NCI-H146 treated with DMSO at 0.1 percent for 48 hours (cell line): Measurements from ENCODE around the gene HAS3.
A peak's percentile ranks its signal among the peaks of the same experiment; 100 is the strongest.
"Not testable (repeated sequence)": the region's sequence is repeated elsewhere in the genome, so short reads cannot be mapped to it uniquely, and the experiment has no call there.

Source experiments
- DNase-seq: peaks from one replicate; lab custom pipeline; 2025; ENCODE audit not compliant: unreplicated experiment; lab: John Stamatoyannopoulos, UW

HAS3 gene

DNA sequence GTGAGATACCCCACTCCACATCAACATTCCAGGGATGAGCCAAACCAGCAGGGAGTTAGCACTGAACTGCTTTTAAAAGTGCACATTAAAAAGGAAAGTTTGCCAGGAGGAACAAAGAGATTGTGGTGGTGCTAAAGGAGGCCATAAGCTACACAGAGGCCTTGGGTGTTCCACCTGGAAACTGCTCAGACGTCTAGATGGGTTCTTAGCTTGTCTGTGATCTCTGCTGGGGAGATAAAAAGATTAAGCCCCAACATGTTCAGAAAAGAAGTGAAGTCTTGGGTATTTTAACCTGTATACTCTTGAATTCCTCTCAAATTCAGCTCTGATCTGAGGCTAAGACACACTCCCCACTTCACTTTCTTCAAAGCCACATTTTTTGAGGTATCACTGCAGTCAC lies 10.4 kb downstream of the HAS3 start:
- DNase-seq, result no peak

DNA sequence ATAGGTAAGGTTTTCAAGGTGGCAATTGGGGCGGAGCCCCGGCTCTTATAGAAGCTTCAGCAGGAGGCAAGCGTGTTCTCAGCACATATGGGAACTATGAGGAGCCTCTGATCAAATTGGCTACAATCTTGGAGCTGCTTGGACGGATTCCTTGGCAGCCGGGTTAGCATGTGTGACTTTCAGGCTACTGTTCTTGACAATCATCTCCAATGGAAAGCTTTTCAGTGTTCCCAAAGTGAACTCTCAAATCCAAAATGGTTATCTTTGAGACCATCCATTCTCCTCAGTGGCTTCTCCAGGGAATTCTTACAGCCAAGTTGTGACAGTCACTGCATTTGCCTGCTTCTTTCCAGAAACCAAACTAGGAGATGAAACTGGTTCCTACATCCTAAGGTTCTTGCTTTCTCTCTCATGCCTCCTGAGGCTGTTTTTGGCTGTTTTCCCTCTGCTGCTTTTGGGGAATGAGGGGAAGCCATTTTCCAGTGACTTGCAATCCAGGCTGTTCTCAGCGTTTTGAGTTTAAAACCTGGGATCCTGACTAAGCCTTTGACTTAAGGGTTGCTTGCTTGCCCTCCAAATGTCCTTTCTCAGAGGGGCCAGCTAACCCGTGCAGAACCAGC lies 10.9 kb downstream of the HAS3 start:
- no peak for DNase-seq

- no peak for DNase-seq
Measured at GRCh38 chr16:69116906-69117305, 11.5 kb downstream of the HAS3 start.

GRCh38 chr16:69118468-69118867 lies 13.0 kb downstream of the HAS3 start:
- DNase-seq, result no peak

DNA sequence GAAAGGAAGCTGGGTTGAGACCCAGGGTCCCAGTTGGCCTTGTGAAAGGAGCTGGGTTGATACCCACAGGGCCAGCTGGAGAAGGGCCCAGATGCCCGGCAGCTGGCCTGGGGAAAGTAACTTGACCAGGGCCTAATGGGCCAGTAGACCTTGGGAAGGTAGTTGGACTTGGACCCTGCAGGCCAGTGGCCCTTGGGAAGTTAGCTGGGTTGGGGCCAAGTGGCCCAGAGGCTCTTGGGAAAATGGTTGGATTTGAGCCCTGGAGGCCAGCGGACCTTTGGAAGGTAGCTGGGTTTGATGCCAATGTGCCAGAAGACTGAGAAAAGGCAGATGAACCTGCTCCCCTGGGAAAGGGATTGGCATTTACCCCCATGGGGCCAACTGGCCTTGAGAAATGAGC lies 13.5 kb downstream of the HAS3 start:
- no peak for DNase-seq

DNA sequence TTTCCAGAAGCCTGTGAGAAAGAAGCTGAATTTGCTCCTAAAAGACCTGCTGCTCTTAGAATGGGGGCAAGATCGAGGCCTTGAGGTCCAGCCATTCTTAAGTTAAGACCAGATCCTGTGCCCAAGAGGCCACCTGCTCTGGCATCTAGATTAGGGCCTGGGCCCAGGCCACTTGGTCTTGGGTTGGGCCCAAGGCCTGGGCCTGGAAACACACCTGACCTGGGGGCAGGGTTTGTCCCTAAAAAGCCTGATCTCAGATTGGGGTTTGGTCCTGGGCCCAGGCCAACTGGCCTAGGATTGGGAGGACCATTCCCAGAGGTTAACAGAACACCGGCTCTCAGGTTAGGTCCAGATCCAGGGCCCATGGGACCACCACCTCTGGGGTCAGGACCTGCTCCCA lies 14.1 kb downstream of the HAS3 start:
- DNase-seq, result no peak

- DNase-seq, result no peak
Measured at GRCh38 chr16:69120096-69120664, 14.7 kb downstream of the HAS3 start.

GRCh38 chr16:69123910-69124309 lies 18.5 kb downstream of the HAS3 start:
- DNase-seq, result peak; percentile 29

DNA sequence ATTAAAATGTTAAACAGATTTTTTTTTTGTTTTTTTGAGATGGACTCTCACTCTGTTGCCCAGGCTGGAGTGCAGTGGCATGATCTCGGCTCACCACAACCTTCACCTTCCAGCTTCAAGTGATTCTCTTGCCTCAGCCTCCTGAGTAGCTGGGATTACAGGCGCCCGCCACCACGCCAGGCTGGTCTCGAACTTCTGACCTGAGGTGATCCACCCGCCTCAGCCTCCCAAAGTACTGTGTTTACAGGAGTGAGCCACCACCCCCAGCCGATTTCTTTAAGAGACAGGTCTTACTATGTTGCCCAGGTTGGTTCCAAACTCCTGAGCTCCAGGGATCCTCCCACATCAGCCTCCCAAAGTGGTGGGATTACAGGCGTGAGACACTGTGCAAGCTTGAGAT lies 19.0 kb downstream of the HAS3 start:
- not testable (repeated sequence) for DNase-seq

- DNase-seq, result not testable (repeated sequence)
Measured at GRCh38 chr16:69124961-69125360, 19.5 kb downstream of the HAS3 start.

DNA sequence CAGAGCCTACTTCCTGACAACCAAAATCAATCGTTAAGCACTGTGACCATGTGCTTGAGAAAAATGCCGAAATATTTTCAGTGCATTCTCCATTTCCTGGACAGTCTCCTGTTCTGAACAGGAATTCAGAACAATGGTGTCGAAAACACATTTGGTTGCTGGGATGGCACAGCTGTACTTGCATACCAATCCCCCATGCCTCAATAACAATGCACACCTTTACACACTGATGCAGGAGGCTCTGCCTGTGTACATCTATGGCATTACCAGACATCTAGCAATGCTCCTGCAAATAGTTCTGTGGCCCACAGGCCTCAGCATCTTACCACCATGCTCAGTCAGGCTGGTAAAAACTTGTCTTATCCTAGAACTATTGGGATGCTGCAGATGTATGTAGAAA lies 20.8 kb downstream of the HAS3 start:
- no peak for DNase-seq

GRCh38 chr16:69126801-69127200 lies 21.3 kb downstream of the HAS3 start:
- DNase-seq, result not testable (repeated sequence)

- no peak for DNase-seq
Measured at GRCh38 chr16:69127966-69128510, 22.6 kb downstream of the HAS3 start.

DNA sequence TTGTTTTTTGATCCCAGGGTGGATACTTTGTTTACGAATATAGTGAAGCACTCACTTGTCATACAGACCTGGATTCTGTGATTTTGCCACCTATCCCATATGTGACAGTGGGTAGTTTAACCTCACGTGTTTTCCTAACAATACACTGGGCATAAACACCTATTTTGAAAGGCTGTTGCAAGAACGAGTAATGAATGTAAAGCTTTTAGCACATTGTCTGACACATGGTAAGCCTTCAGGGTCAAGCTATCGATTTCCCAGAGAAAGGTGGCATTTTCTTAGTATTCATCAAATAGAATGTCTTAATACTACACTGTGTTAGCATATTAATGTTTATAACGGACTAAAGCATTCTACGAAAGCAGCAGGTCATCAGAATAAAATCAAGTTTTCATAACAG lies 25.0 kb downstream of the HAS3 start:
- no peak for DNase-seq

GRCh38 chr16:69131167-69131838 lies 25.9 kb downstream of the HAS3 start:
- no peak for DNase-seq

DNA sequence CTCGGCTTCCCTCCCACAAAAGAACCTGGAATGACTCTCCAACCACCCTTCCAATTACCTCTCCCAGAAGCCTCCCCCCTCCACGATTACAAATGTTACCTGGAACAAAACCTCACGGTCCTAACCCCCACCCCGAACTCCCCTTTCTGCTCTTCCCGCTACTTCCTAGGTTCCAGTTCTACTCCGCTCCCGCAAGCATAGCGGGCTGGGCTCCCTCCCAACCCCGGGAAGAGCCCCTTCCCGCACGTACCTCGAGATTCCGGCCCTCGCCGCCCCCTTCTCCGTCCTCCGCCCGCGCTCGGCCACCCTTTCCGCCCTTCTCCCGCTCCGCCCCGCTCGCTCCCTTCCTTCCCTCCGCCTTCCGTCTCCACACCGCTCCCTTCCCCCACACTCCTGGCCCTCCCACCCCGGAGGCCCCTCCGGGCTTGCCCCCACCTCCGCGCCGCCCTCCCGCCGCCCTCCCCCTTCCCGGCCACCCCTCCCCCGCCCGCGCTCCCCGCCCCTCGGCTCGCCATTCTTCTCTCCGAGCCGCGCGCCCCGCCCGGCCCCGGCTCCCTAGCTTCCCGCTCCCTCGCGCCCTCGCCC lies 26.5 kb downstream of the HAS3 start:
- peak; percentile 50 for DNase-seq

DNA sequence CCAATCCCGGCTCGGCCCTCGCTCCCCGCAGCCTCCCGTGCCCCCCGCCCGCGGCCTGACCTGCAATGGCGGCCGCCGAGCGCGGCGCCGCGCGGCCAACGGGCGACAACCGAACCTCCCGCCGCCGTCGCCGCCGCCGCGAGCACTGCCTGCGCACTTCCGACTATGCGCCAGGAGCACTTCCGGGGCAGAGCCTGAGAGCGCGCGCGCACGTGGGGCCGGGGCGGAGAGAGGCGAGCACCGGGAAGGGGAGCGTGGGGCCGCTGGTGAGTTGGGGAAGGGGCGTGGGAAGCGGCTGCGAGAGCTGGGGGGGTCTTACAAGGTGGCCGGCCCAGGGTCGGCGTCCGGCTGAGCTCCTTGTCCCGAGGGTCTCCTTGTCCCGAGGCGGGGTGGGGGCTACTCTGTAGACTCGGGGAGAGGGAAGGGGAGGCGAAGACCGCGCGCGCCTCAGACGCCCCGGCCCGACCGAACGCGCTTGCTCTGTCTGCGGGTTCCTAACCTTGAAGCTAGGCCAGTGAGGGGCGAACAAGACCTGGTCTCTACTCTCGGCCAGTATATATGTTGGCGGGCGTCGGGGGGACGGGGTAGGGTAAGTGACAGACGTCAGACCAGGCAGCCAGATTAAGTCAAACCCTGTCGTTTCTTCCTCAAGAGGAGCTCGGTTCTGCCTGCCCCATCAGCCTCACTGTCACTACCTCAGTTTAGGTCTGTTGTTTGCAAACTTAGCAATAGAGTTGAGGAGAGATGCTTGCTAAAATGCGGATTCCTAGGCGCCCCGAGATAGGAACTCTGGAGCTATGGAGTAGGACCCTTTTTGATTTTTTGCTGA lies 27.2 kb downstream of the HAS3 start, which contains the start of the genes CHTF8 and UTP4:
CHTF8 (minus strand) TSS at position 165 of the 829 bp plus-strand sequence. CDS start 11,130 bp downstream, outside the sequence.
UTP4 (plus strand) TSS at position 226 of the 829 bp plus-strand sequence. CDS start 811 bp downstream, outside the sequence.
- DNase-seq, result peak; percentile 38

DNA sequence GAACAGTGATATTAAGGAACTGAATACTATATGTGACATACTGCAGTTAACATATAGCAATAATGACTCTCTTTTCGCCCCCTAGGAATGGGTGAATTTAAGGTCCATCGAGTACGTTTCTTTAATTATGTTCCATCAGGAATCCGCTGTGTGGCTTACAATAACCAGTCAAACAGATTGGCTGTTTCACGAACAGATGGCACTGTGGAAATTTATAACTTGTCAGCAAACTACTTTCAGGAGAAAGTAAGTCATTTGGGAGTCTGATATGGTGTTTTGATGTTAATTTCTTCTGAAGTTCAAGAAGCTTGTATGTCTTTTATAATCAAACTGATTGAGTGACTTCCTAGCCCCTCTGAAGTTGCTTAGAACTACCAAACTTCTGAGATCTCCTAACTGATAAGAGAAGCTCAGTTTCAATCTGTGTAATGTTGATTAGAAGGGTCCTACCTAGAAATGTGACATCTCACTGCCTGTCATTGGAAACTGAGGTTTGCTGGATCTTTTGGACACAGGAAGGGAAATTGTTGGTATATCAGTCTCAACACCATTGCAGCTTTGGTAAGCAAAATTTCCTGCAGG lies 28.0 kb downstream of the HAS3 start:
- no peak for DNase-seq

GRCh38 chr16:69138608-69139007 lies 33.2 kb downstream of the HAS3 start:
- DNase-seq, result no peak

GRCh38 chr16:69139464-69139863 lies 34.0 kb downstream of the HAS3 start:
- not testable (repeated sequence) for DNase-seq
